HG03469 (cell line): ENCODE results near the gene IGFL2.
"Not testable (repeated sequence)": the region's sequence is repeated elsewhere in the genome, so short reads cannot be mapped to it uniquely, and the experiment has no call there.

Experiments
- ATAC-seq: cut with Tn5 transposase; IDR thresholded peaks from one replicate; pipeline ENCODE4 v1.9.1; 2021; ENCODE audit warnings: mild to moderate bottlenecking, moderate library complexity, moderate number of reproducible peaks; ENCODE audit not compliant: unreplicated experiment

Gene IGFL2

GRCh38 chr19:46186717-46187101 is 38.7 kb downstream of the IGFL2 start:
- no peak for ATAC-seq

GRCh38 chr19:46189971-46190888 is 42.2 kb downstream of the IGFL2 start:
- ATAC-seq, result no peak

GRCh38 chr19:46191356-46191755 is 43.3 kb downstream of the IGFL2 start:
- no peak for ATAC-seq

GRCh38 chr19:46191972-46192371 is 43.9 kb downstream of the IGFL2 start:
- ATAC-seq, result no peak

- not testable (repeated sequence) for ATAC-seq
These were observed 44.6 kb downstream of the IGFL2 start for GRCh38 chr19:46192626-46192991.

DNA sequence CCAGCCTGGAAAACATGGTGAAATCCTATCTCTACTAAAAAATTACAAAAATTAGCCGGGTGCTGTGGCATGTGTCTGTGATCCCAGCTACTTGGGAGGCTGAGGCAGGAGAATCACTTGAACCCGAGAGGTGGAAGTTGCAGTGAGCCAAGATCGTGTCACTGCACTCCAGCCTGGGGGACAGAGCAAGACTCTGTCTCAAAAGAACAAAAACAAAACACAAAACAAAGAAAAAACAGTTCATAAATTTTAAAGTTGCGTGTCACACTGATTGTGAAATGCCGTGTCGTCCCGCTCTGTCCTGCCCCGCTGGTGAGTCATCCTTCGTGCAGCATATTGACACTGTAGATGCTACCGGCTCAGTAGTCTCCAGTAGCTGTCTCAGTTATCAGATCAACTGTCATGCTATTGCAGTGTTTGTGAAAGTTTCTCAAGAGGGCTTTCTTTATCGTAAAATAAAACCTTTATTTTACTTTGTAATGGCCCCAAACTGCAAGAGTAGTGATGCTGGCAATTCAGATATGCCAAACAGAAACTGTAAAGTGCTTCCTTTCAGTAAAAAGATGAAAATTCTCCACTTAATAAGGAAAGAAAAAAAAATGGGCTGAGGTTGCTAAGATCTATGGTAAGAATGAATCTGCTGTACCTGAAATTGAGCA is 45.1 kb downstream of the IGFL2 start:
- no peak for ATAC-seq

- no peak for ATAC-seq
These were observed 45.6 kb downstream of the IGFL2 start for GRCh38 chr19:46193678-46194077.

DNA sequence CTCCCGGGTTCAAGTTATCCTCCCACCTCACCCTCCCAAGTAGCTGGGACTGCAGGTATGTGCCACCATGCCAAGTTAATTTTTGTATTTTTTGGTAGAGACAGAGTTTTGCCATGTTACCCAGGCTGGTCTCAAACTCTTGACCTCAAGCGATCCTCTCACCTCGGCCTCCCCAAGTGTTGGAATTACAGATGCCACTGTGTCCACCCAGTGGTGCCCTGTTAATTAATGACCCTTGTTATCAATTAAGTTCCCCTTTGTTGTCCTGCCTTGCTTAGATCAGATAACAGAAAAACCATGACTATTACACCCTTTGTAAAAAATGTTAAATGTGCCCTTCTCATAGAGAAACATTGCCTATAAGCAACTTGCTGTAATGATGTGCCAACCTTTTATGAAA is 47.1 kb downstream of the IGFL2 start:
- no peak for ATAC-seq

DNA sequence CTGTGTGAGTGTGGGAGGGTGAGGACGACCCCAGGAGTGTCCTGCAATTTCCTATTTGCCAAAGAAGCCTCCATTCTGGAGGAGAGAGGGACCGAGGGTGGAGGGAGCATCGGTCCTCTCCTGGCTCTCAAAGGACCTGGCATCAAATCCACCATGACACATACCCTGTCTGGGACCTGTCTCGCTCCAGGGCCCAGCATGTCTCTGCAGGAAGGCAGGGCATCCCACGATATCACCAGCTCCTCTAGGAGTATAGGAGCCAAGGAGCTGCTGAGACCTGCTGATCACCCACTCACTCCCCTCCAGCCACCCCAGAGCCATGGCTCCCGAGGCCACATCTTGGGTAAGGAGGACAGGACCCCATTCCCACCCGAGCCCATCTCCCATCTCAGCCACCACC is 47.9 kb downstream of the IGFL2 start:
- not testable (repeated sequence) for ATAC-seq

- ATAC-seq, result no peak
These were observed 48.5 kb downstream of the IGFL2 start for GRCh38 chr19:46196410-46197124.

DNA sequence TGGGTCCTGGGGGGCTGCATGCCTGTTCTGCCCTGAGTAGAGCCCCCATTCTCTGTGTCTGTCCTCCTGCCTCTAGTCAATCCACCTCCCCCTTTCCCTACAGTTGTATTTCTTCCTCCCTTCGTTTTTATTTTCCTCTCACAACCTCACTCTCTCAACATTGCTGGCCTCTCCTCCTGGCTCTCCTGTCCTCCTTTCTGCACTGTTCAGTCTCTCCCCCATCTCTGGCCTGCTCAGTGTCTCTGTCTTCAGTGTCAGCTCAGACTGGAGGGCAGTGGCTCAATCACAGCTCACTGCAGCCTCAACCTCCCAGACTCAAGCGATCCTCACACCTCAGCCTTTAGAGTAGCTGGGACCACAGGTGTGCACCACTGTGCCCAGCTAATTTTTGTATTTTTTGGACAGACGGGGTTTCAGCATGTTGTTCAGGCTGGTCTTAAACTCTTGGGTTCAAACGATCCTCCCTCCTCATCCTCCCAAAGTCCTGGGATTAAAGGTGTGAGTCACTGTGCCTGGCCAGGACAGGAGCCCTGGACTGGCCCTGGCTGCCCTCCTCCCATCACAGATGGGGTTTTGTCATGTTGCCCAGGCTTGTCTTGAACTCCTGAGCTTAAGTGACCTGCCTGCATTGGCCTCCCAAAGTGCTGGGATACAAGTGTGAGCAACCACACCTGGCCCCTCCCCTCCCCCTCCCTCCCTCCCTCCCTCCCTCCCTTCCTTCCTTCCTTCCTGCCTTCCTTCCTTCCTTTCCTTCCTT is 49.5 kb downstream of the IGFL2 start:
- ATAC-seq, result no peak

- ATAC-seq, result no peak
These were observed 50.7 kb downstream of the IGFL2 start for GRCh38 chr19:46198756-46199155.

DNA sequence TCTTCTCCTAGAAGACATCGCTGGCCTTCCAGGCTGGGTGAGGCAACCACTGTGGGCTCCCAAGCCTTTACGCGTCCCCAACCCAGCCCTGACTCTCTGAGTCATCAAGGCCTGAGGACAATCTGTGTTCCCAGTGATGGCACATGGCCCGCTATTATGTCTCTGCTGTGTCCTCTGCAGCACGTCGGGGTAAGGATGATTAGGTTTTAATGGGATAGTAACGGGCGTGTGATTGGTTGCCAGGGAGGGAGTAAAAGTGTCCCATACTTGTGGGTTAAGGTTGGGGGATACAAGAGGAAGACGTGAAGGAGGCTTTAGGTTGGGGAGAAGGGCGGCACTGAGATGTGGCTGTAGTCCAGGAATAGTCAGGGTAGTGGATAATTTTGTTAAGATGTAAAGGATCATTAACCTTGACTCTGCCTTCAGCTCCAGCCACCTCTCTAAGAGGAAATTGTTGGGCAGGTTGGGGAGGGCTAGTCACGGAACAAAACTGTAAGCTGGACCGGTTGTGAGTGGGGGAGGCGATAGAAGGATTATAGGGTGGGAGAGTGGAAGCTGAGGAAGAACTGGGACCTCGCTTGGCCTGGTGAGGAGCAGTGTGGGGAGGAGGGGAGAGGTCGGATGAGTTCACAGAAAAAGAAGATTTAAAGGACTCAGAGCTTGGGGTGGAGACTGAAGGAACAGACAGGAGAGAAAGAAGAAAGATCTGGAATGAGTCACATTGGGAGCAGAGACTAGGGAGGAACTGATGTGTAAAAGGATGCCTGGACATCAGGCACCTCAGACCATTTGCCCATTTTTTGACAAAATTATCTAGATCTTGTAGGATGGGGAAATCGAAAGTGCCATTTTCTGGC is 53.6 kb downstream of the IGFL2 start:
- ATAC-seq, result no peak

- no peak for ATAC-seq
These were observed 54.4 kb downstream of the IGFL2 start for GRCh38 chr19:46202426-46202825.

DNA sequence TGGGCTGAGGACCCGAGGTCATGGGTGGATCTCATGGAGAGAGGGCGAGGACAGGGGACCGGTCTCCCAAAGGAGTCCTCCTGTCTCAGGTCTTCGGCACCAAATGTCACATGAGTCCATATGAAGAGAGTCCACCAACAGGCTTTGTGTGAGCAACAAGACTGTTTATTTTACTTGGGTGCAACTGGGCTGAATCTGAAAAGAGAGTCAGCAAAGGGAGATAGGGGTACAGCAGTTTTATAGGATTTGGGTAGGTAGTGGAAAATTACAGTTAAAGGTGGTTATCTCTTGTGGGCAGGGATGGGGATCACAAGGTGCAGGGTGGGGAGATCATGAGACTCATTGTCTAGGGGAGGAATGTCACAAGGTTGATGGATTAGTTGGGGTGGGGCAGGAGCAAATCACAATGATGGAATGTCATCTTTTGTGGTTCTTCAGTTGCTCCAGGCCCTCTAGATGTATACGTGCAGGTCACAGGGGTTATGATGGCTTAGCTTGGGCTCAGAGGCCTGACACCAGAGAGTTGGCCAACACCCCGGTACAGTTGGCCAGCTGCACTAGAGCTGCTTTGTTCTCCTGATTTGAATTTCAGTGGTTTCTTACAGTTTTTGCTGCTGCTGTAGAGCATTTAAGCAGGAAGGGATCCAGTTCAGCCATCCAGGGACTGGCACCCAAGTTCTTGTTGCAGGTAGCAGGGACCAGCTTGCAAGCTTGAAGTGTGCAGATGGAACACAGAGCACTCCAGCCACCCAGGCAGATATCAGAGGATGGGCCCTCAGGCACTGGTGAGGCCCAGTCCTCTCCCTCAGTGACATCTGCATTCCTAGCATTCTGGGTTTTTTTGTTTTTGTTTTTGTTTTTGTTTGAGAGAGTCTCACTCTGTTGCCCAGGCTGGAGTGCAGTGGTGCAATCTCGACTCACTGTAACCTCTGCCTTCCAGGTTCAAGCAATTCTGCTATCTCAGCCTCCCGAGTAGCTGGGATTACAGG is 55.1 kb downstream of the IGFL2 start:
- ATAC-seq, result no peak

- ATAC-seq, result no peak
These were observed 56.0 kb downstream of the IGFL2 start for GRCh38 chr19:46204008-46204407.

DNA sequence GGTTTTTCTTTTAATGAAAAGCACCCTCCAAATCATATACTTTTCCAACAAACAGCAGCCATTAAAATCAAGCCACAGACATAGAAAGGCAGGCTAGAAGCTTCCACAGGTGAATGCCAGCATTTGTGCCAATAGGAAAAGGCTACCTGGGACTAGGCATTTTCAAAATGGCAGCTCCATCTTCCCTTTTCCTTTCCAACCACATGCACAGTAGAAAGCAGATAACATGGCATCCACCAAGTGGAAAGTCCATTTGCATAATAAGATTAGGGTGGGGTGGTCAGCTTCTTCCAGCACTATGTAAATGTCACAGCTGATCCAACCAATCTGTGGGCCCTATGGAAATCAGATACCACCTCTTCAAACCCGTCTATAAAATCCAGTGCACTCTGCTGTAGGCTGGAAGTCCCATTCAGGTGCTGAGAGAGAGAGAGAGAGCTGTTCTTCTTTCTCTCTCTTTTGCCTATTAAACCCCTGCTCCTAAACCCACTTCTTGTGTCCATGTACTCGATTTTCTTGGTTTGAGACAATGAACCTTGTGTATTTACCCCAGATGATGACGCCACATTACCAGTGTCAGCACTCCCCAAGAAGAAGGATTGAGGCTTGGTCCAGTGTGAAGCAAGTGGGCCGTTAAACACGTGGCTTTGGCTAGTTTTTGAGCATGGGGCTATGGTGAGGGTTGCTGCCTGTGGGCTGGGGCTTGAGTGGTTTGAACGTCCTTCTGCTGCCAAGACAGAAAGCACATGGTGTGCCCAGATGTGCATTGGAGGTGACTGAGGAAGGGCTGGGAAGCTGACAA is 57.3 kb downstream of the IGFL2 start:
- no peak for ATAC-seq

- ATAC-seq, result no peak
These were observed 58.1 kb downstream of the IGFL2 start for GRCh38 chr19:46206176-46206575.
